Renal pelvis (tissue), 4 donors: ENCODE measurements around the gene GRAMD1B. TPM values are rescaled to one million over a fixed set of nuclear protein-coding genes. Genes with fewer than 3 reads are reported as not detected.

ENCODE experiments used
- DNase-seq: peaks from one replicate; pipeline ENCODE4 v3.0.0-alpha.2; 2013
- polyA plus RNA-seq, 3 donors: library from polyadenylated mRNA; unstranded; fragments of 120-200 nt; gene quantifications; one replicate each; pipeline ENCODE4 v1.2.1, GENCODE V29; 2013; ENCODE audit not compliant: insufficient read length in 3 of 3

The GRAMD1B gene
- polyA plus RNA-seq, 3 donors = 12.8 to 16.0 (median 15.3) TPM

DNA sequence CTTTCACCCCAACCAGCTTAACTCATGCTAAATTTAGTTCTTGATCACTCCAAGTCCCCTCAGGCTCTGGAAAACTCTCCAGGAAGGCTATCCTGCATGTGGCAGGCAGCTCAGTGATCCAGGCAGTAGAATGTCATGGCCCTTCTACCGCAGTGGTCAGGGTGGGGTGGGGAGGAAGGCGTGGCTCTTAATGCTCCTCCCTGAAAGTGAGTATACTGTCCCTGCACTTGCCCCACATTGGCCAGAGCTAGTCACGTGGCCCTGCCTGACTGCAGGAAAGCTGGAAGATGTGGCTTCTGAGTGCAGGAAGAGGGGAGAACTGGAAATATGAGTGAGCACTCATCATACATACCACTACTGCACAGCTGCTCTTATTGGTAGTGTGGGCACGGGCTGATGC lies 102.1 kb downstream of the GRAMD1B start:
- no peak for DNase-seq

GRCh38 chr11:123535401-123535800 lies 105.3 kb downstream of the GRAMD1B start:
- DNase-seq = no peak

DNA sequence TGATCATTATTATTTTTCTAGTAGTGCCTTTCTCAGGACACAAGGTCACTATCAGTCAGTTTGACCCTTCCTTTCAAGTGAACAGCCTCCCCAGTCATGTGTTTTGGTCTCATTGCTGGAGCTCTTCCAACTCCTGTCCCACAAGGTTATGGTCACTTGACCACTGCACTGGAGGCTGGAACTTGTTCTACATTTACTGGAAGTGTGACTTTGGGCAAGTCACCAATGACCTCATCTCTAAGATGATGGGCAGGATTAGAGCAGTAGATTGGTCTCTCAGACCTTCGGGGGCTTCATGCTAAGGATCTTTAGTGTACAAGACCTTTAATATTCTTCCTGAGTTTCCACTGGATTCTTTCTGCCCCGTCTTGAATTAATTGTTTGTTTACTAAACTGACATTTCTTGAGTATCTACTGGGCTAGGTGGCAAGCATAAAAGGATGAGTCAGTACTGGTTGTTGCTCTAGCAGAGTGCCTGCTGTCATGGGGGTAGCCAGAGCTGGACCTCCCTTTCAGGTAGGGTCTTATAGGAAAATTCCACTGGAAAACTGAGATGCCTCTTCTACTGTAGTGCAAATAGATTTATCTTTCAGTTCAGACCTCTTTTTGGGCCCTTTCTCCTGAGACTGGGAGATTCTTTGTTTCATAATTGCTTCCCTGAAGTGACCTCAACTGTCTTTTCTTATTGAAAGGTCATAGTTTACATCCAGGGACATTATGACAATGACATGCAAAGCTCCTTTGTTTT lies 106.8 kb downstream of the GRAMD1B start:
- DNase-seq = no peak

DNA sequence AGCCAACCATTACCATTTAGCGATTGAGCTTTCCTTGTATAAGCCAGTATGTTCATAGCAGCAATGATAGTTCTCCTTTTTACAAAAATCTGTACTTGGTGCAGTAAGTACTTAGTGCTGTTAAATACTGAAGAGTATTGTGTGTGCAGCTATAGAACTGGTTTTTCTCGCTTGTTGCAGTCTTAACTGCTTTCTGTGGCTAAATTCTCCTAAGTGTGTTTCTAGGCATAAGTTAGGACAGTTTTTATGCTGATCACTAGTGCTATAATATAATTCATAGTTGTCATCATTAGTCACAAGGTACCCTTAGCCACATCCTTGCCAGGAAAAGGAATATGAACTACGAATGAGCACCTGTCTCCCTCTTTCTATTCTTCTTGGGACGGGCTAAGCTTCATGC lies 107.7 kb downstream of the GRAMD1B start:
- DNase-seq = no peak

GRCh38 chr11:123543797-123544196 lies 113.7 kb downstream of the GRAMD1B start:
- no peak for DNase-seq

- no peak for DNase-seq
These were observed 114.7 kb downstream of the GRAMD1B start for GRCh38 chr11:123544631-123545375.

GRCh38 chr11:123545726-123546270 lies 115.7 kb downstream of the GRAMD1B start:
- DNase-seq = no peak

GRCh38 chr11:123546515-123546914 lies 116.4 kb downstream of the GRAMD1B start:
- DNase-seq = no peak

GRCh38 chr11:123547180-123547579 lies 117.1 kb downstream of the GRAMD1B start:
- DNase-seq = no peak

- no peak for DNase-seq
These were observed 118.7 kb downstream of the GRAMD1B start for GRCh38 chr11:123548774-123549173.

DNA sequence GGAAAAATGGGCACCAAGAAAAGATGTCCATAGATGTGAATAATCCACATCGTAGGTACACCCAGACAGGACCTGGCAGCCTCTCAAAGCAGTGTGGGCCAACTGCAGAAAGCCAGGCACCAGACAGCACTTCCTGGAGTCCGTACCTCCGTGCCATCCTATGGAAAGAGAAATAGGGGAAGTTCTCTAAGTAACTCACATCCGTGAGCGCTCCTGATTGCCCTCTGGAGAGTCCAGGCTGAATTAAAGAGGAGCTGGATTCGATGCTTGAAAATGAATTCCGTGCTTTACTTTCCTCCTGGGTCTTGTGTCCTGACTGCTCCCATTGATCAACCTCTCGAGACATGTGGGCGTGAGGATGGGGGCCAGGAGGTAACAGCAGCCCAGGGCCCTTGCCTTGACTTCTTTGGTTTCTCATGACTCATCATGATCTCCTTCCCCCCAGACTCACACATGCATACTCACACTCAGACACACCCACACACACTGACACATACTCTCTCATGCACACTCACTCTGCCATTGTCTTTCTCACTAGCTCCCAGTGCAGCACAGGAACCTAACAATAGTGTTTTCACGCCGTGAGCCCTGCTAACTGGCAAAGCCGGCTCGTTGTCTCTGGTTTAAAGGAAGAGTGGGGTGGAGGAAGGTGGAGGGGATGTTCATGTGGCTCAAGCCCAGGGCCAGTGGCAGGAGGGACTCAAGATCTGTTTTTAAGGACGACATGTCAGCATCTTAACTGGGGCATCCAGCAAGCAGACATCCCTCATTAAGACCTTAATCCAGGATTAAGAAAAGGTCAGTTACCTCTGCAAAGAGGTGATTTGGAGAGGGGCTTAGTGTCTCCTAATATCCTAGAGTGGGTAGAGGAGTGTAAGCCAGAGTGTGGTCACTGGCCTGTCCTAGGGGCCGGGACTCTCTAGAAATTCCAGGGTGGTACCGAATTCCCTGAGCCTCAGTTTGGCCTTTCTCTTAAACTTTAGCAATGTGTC lies 120.2 kb downstream of the GRAMD1B start:
- no peak for DNase-seq

- DNase-seq = no peak
These were observed 121.0 kb downstream of the GRAMD1B start for GRCh38 chr11:123551079-123551478.

- no peak for DNase-seq
These were observed 126.6 kb downstream of the GRAMD1B start for GRCh38 chr11:123556633-123557032.

DNA sequence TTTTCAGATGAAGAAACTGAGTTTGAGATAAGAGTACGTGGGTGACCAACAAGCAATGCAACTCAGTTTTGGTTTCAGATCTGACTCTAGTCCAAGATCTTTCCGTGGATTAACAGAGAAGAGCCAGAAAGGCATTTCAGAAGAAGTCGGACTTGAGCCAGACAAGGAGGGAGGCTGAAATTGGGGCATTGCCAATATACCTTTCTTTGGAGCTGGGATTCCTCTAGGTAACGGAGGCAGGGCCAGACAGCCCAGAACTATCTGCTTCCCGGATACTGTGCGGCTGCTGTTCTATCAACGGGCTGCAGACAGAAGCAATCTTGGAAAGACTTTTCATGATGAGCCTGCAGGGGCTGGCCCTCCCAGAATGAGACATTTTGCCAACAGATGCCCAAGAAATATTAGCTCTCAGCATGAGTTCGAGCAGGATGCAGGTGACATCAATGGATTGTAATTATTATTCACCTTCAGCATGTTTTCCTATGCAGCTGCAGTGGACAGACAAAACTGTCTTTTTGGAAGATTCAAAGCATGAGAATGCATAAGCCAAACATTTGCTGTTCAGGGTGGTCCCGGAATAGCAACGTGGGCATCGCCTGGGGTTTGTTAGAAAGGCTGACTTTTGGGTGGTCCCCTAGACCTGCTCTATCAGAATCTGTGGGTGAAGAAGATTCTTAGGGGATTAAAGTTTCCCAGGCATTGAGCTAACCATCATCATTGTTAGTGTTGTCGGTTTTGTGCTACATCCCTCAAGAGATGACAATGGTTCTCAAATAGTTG lies 128.7 kb downstream of the GRAMD1B start:
- no peak for DNase-seq

DNA sequence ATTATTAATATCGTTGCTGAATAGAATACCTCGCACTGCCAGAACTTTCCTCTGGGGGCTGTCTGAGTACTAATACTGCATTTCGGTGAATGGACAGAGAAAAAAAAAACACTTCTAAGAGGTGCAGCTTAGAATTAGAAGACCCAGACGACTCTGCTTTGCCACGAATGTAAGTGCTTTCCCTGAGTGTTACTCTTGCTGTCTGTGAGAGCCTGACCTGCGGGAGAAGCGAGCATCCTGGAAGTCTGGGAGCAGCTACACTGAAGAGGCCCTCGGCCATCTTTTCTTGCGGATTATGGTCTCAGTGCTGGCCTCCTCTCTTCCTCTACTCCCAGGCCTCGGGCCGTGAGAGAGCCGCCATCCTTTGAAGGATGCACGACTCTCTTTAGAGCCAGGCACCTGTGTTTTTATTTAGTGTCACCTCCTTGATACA lies 129.5 kb downstream of the GRAMD1B start:
- DNase-seq = no peak

GRCh38 chr11:123560006-123560405 lies 129.9 kb downstream of the GRAMD1B start:
- peak; percentile 72 for DNase-seq

- DNase-seq = no peak
These were observed 131.3 kb downstream of the GRAMD1B start for GRCh38 chr11:123561431-123561800.

DNA sequence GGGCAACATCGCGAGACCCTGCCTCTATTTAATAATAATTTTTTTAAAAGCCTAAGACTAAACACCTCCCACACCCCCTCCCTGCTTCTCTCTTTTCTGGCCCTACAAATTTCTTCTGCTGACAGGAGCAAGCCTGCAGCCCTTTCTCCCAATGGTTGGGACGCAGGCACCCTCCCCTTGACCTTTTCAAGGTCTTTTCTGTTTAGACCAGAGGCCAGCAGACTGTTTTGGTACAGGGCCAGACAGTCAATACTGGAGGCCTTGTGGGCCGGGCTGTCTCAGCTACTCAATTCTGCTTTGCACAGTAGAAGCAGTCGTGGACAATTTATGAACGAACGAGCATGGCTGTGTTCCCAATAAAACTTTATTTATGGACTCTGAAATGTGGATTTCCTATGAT lies 132.1 kb downstream of the GRAMD1B start:
- peak; percentile 39 for DNase-seq

GRCh38 chr11:123562829-123563228 lies 132.8 kb downstream of the GRAMD1B start:
- DNase-seq = no peak

DNA sequence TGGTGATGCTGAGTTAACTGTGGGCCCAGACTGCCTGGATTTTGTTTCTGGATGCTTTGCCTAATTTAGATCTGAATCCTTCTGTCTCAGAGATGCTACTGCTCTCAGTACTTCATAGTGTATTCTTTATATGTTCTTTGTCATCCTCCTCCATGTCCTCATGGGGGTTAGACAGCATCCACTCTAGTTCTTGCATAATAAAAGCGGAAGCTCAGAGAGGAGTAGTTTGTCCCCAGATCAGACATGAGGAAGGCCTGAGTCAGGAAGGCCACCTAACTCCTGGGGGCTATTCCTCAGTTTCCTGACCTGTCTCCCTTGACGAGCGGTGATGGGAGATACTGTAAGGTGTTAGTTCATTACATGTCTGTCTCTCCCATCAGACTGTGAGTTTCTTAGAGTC lies 134.2 kb downstream of the GRAMD1B start:
- DNase-seq = no peak

- DNase-seq = no peak
These were observed 136.8 kb downstream of the GRAMD1B start for GRCh38 chr11:123566852-123567251.
